ENCODE results near the gene KDM6A. TPM values are rescaled to one million over a fixed set of nuclear protein-coding genes. Genes with fewer than 3 reads are reported as not detected.

Gene KDM6A
- total and polyA plus RNA-seq, 9 of the 15 experiments (the other 6 are each of a cell fraction or from before 2014, with no cell fraction given) = 8.4 to 34.3 (median 22.9) TPM

DNA sequence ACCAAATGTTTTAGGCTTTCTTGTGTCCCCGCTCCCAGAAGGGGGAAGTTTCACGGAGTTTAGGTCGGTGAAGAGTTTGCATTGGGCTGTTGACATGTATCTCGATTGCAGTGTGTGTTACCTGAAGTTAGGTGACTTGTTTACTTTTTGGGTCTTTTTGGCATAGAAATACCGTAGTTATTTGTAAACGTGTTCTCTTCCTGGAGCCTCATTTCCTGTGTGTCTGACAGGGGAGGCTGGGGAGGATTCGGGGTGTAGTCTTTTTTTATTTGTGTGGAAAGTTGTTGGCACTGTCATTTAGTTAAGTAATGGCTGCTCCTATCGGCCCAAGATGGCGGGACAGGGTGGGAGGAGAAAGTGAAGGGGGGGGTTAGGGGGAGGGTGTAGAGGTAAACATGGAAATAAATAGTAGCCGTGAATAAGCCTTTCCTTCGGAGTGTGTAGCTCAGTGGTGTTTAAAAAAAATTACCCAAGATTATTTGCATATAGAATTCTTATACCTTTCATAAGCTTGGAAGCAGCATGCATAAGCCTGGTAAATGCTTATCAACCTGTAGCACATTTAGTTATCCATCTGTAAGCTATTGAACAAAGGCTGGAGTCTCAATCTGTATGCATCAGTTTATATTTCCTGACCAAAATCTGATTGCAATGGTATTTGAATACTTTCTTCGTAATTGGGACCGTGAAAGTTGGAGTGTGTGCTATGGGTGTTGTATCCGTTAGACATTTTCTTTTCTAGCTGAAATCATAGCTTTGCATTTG, 1.6 kb downstream of the KDM6A start (continued):
- no peak for TF ChIP-seq PTRF (tag; IDR thresholded peaks at IDR 0.05)
- TF ChIP-seq BRCA1 (IDR thresholded peaks at IDR 0.05) = no peak
- no peak for TF ChIP-seq BRCA1 (CRISPR knock-in tag; IDR thresholded peaks at IDR 0.05)
- TF ChIP-seq, protein P1, sequence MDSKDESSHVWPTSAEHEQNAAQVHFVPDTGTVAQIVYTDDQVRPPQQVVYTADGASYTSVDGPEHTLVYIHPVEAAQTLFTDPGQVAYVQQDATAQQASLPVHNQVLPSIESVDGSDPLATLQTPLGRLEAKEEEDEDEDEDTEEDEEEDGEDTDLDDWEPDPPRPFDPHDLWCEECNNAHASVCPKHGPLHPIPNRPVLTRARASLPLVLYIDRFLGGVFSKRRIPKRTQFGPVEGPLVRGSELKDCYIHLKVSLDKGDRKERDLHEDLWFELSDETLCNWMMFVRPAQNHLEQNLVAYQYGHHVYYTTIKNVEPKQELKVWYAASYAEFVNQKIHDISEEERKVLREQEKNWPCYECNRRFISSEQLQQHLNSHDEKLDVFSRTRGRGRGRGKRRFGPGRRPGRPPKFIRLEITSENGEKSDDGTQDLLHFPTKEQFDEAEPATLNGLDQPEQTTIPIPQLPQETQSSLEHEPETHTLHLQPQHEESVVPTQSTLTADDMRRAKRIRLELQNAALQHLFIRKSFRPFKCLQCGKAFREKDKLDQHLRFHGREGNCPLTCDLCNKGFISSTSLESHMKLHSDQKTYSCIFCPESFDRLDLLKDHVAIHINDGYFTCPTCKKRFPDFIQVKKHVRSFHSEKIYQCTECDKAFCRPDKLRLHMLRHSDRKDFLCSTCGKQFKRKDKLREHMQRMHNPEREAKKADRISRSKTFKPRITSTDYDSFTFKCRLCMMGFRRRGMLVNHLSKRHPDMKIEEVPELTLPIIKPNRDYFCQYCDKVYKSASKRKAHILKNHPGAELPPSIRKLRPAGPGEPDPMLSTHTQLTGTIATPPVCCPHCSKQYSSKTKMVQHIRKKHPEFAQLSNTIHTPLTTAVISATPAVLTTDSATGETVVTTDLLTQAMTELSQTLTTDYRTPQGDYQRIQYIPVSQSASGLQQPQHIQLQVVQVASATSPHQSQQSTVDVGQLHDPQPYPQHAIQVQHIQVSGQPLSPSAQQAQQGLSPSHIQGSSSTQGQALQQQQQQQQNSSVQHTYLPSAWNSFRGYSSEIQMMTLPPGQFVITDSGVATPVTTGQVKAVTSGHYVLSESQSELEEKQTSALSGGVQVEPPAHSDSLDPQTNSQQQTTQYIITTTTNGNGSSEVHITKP (IDR thresholded peaks at IDR 0.05; ENCODE audit: partially characterized antibody) = no peak
- TF ChIP-seq SIN3B (IDR thresholded peaks at IDR 0.05; ENCODE audit: low read depth) = no peak
- no peak for TF ChIP-seq PCBP1 (IDR thresholded peaks at IDR 0.05; ENCODE audit: low read depth, low read length, poor library complexity, severe bottlenecking)
- TF ChIP-seq, protein P2, sequence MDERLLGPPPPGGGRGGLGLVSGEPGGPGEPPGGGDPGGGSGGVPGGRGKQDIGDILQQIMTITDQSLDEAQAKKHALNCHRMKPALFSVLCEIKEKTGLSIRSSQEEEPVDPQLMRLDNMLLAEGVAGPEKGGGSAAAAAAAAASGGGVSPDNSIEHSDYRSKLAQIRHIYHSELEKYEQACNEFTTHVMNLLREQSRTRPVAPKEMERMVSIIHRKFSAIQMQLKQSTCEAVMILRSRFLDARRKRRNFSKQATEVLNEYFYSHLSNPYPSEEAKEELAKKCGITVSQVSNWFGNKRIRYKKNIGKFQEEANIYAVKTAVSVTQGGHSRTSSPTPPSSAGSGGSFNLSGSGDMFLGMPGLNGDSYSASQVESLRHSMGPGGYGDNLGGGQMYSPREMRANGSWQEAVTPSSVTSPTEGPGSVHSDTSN (CRISPR knock-in tag; IDR thresholded peaks at IDR 0.05; ENCODE audit: low read depth) = no peak
- TF ChIP-seq, protein P2 (tag; conservative IDR thresholded peaks at IDR 0.05; ENCODE audit: low read depth) = peak; percentile 59
- TF ChIP-seq, protein P3, sequence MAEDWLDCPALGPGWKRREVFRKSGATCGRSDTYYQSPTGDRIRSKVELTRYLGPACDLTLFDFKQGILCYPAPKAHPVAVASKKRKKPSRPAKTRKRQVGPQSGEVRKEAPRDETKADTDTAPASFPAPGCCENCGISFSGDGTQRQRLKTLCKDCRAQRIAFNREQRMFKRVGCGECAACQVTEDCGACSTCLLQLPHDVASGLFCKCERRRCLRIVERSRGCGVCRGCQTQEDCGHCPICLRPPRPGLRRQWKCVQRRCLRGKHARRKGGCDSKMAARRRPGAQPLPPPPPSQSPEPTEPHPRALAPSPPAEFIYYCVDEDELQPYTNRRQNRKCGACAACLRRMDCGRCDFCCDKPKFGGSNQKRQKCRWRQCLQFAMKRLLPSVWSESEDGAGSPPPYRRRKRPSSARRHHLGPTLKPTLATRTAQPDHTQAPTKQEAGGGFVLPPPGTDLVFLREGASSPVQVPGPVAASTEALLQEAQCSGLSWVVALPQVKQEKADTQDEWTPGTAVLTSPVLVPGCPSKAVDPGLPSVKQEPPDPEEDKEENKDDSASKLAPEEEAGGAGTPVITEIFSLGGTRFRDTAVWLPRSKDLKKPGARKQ (CRISPR knock-in tag; IDR thresholded peaks at IDR 0.05) = no peak
- no peak for TF ChIP-seq ELF2 (CRISPR knock-in tag; IDR thresholded peaks at IDR 0.05)
- 0 out of 2 replicates have a peak, but pooled peaks have one; percentile 57 for TF ChIP-seq FOXJ2 (tag; IDR thresholded peaks at IDR 0.05)
- no peak for TF ChIP-seq ZNF3 (CRISPR knock-in tag; IDR thresholded peaks at IDR 0.05)
- no peak for TF ChIP-seq ZNF695 (CRISPR knock-in tag; IDR thresholded peaks at IDR 0.05)
- no peak for TF ChIP-seq HLTF (IDR thresholded peaks at IDR 0.05)
- TF ChIP-seq ZNF384 (IDR thresholded peaks at IDR 0.05; ENCODE audit: low read depth, low read length) = 0 out of 2 replicates have a peak, but pooled peaks have one; percentile 8
- no peak for TF ChIP-seq ZFP30 (CRISPR knock-in tag; IDR thresholded peaks at IDR 0.05; ENCODE audit: borderline replicate concordance)
- TF ChIP-seq RB1 (IDR thresholded peaks at IDR 0.05; ENCODE audit: low read depth) = no peak
- TF ChIP-seq, protein P4, sequence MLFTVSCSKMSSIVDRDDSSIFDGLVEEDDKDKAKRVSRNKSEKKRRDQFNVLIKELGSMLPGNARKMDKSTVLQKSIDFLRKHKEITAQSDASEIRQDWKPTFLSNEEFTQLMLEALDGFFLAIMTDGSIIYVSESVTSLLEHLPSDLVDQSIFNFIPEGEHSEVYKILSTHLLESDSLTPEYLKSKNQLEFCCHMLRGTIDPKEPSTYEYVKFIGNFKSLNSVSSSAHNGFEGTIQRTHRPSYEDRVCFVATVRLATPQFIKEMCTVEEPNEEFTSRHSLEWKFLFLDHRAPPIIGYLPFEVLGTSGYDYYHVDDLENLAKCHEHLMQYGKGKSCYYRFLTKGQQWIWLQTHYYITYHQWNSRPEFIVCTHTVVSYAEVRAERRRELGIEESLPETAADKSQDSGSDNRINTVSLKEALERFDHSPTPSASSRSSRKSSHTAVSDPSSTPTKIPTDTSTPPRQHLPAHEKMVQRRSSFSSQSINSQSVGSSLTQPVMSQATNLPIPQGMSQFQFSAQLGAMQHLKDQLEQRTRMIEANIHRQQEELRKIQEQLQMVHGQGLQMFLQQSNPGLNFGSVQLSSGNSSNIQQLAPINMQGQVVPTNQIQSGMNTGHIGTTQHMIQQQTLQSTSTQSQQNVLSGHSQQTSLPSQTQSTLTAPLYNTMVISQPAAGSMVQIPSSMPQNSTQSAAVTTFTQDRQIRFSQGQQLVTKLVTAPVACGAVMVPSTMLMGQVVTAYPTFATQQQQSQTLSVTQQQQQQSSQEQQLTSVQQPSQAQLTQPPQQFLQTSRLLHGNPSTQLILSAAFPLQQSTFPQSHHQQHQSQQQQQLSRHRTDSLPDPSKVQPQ (CRISPR knock-in tag; IDR thresholded peaks at IDR 0.05; ENCODE audit: borderline replicate concordance) = no peak
